GM23338 (cell line): ENCODE results near the gene RBP3. TPM values are rescaled to one million over a fixed set of nuclear protein-coding genes. Genes with fewer than 3 reads are reported as not detected.

Experiments
- ATAC-seq: fragments of 200-7000 bp; cut with Tn5 transposase; 3 replicates; pipeline ENCODE4 v1.9.1; 2020
- DNase-seq: peaks from one replicate; pipeline ENCODE4 v3.0.0-alpha.2; 2015; ENCODE audit warnings: low spot score
- H2AFZ ChIP-seq: fragments of 200-600 bp; sonication (generic); 2 replicates; pipeline ENCODE4 v1.8.0; 2016; ENCODE audit warnings: antibody characterized with exemption, mild to moderate bottlenecking, moderate library complexity
- H3F3A ChIP-seq: fragments of 200-600 bp; sonication (generic); replicated peaks from 2 replicates; pipeline ENCODE4 v1.8.0; 2017; ENCODE audit warnings: antibody characterized with exemption, mixed run types, low read depth
- H3K27ac ChIP-seq: fragments of 200-600 bp; sonication (generic); 2 replicates; pipeline ENCODE4 v1.6.1; 2016; ENCODE audit warnings: low read depth
- H3K27me3 ChIP-seq: fragments of 200-600 bp; sonication (generic); 2 replicates; pipeline ENCODE4 v1.8.0; 2016; ENCODE audit warnings: mild to moderate bottlenecking, mixed run types, moderate library complexity; ENCODE audit not compliant: insufficient read depth
- H3K36me3 ChIP-seq: fragments of 200-600 bp; sonication (generic); 2 replicates; pipeline ENCODE4 v1.8.0; 2016; ENCODE audit warnings: mild to moderate bottlenecking; ENCODE audit not compliant: insufficient read depth
- H3K4me1 ChIP-seq: fragments of 200-600 bp; sonication (generic); 2 replicates; pipeline ENCODE4 v1.8.0; 2016; ENCODE audit warnings: mild to moderate bottlenecking, moderate library complexity; ENCODE audit not compliant: insufficient read depth
- H3K4me2 ChIP-seq: fragments of 200-600 bp; sonication (generic); 2 replicates; pipeline ENCODE4 v1.7.1; 2017; ENCODE audit warnings: mixed run types
- H3K4me3 ChIP-seq: fragments of 200-600 bp; sonication (generic); 2 replicates; pipeline ENCODE4 v1.6.1; 2016; ENCODE audit warnings: mixed run types
- H3K79me2 ChIP-seq: fragments of 200-600 bp; sonication (generic); replicated peaks from 2 replicates; pipeline ENCODE4 v1.8.0; 2017; ENCODE audit warnings: mild to moderate bottlenecking; ENCODE audit not compliant: insufficient read depth
- H3K9me2 ChIP-seq: fragments of 200-600 bp; sonication (generic); 2 replicates; pipeline ENCODE4 v1.8.0; 2017; ENCODE audit not compliant: insufficient read depth
- H4K20me1 ChIP-seq: fragments of 200-600 bp; sonication (generic); replicated peaks from 2 replicates; pipeline ENCODE4 v1.8.0; 2017; ENCODE audit warnings: mild to moderate bottlenecking; ENCODE audit not compliant: insufficient read depth
- H3K27ac Mint-ChIP-seq: 2 replicates; pipeline ENCODE4 v1.8.0; 2020; ENCODE audit warnings: inconsistent platforms, mild to moderate bottlenecking, moderate library complexity, mixed read lengths
- H3K27me3 Mint-ChIP-seq: 3 replicates; pipeline ENCODE4 v1.8.0; 2022; ENCODE audit warnings: low read depth, mild to moderate bottlenecking, moderate library complexity, mixed read lengths, inconsistent platforms; ENCODE audit not compliant: insufficient read depth, poor library complexity
- H3K36me3 Mint-ChIP-seq: 3 replicates; pipeline ENCODE4 v1.8.0; 2021; ENCODE audit warnings: low read depth, mild to moderate bottlenecking, inconsistent platforms, moderate library complexity, mixed read lengths
- H3K4me1 Mint-ChIP-seq: 3 replicates; pipeline ENCODE4 v1.8.0; 2020; ENCODE audit warnings: mild to moderate bottlenecking, inconsistent platforms, mixed read lengths
- H3K4me3 Mint-ChIP-seq: 3 replicates; pipeline ENCODE4 v1.8.0; 2021; ENCODE audit warnings: moderate library complexity, mild to moderate bottlenecking, inconsistent platforms, mixed read lengths
- H3K9me3 Mint-ChIP-seq: 3 replicates; pipeline ENCODE4 v1.8.0; 2020; ENCODE audit warnings: moderate library complexity, mild to moderate bottlenecking, inconsistent platforms, mixed read lengths
- CREB1 ChIP-seq: fragments of 250-450 bp; sonication (Bioruptor Pico); IDR thresholded peaks from 2 replicates; pipeline ENCODE4 v1.5.0; 2020; ENCODE audit warnings: low read depth, mild to moderate bottlenecking, moderate library complexity
- JUNB ChIP-seq: IDR thresholded peaks from one replicate; pipeline ENCODE4 v1.6.1; 2016; ENCODE audit warnings: antibody characterized with exemption; ENCODE audit not compliant: unreplicated experiment
- POLR2AphosphoS5 ChIP-seq: IDR thresholded peaks from 2 replicates; pipeline ENCODE4 v1.6.1; 2016; ENCODE audit warnings: antibody characterized with exemption, low read depth
- ZNF114 ChIP-seq: fragments of 250-450 bp; sonication (Bioruptor Pico); IDR thresholded peaks from 2 replicates; pipeline ENCODE4 v1.5.0; 2020; ENCODE audit warnings: mild to moderate bottlenecking, moderate library complexity
- polyA plus RNA-seq: library from polyadenylated mRNA; unstranded; fragments of >200 nt; fragmentation: Nextera tagmentation; extraction: Ambion mirVana; gene quantifications from 2 replicates; pipeline ENCODE4 v1.2.1, GENCODE V29; 2016
- total RNA-seq: library from RNA; depleted of rRNA; stranded (reverse); fragments of >200 nt; shearing (Covaris generic); gene quantifications from 2 replicates; pipeline ENCODE4 v1.2.3, GENCODE V29; 2014
- TF ChIP-seq, protein P1 (sequence below): IDR thresholded peaks from one replicate; pipeline ENCODE4 v1.6.1; 2018; ENCODE audit warnings: antibody characterized with exemption; ENCODE audit not compliant: unreplicated experiment
- TF ChIP-seq, protein P2 (sequence below): fragments of 250-450 bp; sonication (Bioruptor Pico); IDR thresholded peaks from 2 replicates; pipeline ENCODE4 v1.5.0; 2020; ENCODE audit warnings: mild to moderate bottlenecking, moderate library complexity

RBP3 gene
- total and polyA plus RNA-seq, 2 experiments from 2014 or later, result not detected

DNA sequence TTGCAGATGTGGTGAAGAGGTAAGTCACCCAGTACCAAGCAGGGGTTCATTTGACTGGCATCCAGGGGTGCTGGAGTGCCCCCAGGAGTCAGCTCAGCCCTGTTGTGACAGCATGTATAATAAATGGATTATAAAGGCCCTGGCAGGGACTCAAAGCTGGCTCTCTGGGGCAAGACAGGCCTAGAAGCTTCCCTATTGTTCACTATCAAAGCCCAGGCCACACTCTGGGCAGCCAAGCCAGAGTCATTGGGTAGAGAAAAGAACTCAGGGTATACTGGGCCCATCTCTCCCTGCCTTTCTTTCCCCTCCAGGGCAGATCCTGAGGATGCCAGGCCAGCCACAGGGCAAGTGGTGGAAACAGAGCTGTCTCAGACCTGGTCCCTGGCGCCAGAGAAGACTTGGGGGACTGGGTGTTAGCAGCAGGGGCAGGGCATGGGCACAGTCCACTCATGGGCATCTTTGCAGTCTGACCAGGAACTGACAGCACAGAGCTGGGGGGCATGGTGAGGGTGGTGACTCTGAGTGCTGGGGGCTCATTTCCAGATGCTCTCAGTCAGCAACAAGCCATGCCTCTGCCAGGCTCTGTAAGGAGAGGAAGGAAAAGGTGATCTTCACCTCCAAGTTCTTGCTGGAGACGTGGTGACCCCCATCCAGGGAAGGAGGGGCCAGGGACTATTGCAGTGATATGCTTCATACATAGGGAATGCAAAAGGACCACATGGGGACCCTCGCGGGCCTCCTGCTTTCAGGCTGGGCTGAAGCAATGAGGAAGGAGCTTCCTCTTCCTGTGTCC, 11.7 kb downstream of the RBP3 start:
- no peaks in the 10 kb centered on the region for H3K36me3 ChIP-seq
- H3F3A ChIP-seq, result no peaks in the 10 kb centered on the region
- Mint-ChIP-seq H3K4me1 (peaks cover 9% of the 10 kb centered on the region), H3K27ac (no peak overlapping the region), H3K27me3 (peaks cover 5% of the 10 kb centered on the region), H3K4me3 (no peak overlapping the region), H3K9me3 (no peaks in the 10 kb centered on the region), H3K36me3 (no peaks in the 10 kb centered on the region)
- H3K27me3 ChIP-seq, result no peaks in the 10 kb centered on the region
- no peak for ATAC-seq
- no peak overlapping the region for H3K27ac ChIP-seq
- no peaks in the 10 kb centered on the region for H3K79me2 ChIP-seq
- no peaks in the 10 kb centered on the region for H4K20me1 ChIP-seq
- no peaks in the 10 kb centered on the region for H3K9me2 ChIP-seq
- DNase-seq, result no peak
- H3K4me3 ChIP-seq, result no peak overlapping the region
- TF ChIP-seq CREB1 (CRISPR knock-in tag) (no peak), JUNB (no peak), ZNF114 (CRISPR knock-in tag) (no peak), POLR2AphosphoS5 (no peak)
- TF ChIP-seq, protein P1, sequence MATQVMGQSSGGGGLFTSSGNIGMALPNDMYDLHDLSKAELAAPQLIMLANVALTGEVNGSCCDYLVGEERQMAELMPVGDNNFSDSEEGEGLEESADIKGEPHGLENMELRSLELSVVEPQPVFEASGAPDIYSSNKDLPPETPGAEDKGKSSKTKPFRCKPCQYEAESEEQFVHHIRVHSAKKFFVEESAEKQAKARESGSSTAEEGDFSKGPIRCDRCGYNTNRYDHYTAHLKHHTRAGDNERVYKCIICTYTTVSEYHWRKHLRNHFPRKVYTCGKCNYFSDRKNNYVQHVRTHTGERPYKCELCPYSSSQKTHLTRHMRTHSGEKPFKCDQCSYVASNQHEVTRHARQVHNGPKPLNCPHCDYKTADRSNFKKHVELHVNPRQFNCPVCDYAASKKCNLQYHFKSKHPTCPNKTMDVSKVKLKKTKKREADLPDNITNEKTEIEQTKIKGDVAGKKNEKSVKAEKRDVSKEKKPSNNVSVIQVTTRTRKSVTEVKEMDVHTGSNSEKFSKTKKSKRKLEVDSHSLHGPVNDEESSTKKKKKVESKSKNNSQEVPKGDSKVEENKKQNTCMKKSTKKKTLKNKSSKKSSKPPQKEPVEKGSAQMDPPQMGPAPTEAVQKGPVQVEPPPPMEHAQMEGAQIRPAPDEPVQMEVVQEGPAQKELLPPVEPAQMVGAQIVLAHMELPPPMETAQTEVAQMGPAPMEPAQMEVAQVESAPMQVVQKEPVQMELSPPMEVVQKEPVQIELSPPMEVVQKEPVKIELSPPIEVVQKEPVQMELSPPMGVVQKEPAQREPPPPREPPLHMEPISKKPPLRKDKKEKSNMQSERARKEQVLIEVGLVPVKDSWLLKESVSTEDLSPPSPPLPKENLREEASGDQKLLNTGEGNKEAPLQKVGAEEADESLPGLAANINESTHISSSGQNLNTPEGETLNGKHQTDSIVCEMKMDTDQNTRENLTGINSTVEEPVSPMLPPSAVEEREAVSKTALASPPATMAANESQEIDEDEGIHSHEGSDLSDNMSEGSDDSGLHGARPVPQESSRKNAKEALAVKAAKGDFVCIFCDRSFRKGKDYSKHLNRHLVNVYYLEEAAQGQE, result no peak
- TF ChIP-seq, protein P2, sequence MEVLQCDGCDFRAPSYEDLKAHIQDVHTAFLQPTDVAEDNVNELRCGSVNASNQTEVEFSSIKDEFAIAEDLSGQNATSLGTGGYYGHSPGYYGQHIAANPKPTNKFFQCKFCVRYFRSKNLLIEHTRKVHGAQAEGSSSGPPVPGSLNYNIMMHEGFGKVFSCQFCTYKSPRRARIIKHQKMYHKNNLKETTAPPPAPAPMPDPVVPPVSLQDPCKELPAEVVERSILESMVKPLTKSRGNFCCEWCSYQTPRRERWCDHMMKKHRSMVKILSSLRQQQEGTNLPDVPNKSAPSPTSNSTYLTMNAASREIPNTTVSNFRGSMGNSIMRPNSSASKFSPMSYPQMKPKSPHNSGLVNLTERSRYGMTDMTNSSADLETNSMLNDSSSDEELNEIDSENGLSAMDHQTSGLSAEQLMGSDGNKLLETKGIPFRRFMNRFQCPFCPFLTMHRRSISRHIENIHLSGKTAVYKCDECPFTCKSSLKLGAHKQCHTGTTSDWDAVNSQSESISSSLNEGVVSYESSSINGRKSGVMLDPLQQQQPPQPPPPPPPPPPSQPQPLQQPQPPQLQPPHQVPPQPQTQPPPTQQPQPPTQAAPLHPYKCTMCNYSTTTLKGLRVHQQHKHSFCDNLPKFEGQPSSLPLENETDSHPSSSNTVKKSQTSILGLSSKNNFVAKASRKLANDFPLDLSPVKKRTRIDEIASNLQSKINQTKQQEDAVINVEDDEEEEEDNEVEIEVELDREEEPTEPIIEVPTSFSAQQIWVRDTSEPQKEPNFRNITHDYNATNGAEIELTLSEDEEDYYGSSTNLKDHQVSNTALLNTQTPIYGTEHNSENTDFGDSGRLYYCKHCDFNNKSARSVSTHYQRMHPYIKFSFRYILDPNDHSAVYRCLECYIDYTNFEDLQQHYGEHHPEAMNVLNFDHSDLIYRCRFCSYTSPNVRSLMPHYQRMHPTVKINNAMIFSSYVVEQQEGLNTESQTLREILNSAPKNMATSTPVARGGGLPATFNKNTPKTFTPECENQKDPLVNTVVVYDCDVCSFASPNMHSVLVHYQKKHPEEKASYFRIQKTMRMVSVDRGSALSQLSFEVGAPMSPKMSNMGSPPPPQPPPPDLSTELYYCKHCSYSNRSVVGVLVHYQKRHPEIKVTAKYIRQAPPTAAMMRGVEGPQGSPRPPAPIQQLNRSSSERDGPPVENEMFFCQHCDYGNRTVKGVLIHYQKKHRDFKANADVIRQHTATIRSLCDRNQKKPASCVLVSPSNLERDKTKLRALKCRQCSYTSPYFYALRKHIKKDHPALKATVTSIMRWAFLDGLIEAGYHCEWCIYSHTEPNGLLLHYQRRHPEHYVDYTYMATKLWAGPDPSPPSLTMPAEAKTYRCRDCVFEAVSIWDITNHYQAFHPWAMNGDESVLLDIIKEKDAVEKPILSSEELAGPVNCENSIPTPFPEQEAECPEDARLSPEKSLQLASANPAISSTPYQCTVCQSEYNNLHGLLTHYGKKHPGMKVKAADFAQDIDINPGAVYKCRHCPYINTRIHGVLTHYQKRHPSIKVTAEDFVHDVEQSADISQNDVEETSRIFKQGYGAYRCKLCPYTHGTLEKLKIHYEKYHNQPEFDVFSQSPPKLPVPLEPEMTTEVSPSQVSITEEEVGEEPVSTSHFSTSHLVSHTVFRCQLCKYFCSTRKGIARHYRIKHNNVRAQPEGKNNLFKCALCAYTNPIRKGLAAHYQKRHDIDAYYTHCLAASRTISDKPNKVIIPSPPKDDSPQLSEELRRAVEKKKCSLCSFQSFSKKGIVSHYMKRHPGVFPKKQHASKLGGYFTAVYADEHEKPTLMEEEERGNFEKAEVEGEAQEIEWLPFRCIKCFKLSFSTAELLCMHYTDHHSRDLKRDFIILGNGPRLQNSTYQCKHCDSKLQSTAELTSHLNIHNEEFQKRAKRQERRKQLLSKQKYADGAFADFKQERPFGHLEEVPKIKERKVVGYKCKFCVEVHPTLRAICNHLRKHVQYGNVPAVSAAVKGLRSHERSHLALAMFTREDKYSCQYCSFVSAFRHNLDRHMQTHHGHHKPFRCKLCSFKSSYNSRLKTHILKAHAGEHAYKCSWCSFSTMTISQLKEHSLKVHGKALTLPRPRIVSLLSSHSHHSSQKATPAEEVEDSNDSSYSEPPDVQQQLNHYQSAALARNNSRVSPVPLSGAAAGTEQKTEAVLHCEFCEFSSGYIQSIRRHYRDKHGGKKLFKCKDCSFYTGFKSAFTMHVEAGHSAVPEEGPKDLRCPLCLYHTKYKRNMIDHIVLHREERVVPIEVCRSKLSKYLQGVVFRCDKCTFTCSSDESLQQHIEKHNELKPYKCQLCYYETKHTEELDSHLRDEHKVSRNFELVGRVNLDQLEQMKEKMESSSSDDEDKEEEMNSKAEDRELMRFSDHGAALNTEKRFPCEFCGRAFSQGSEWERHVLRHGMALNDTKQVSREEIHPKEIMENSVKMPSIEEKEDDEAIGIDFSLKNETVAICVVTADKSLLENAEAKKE (CRISPR knock-in tag), result no peak
- H3K4me2 ChIP-seq, result no peak overlapping the region
- no peak overlapping the region for H2AFZ ChIP-seq
- H3K4me1 ChIP-seq, result no peaks in the 10 kb centered on the region
